Measurements from ENCODE around the gene PTPRN2. TPM values are rescaled to one million over a fixed set of nuclear protein-coding genes. Genes with fewer than 3 reads are reported as not detected.

The PTPRN2 gene
- total and polyA plus RNA-seq, 2 of the 13 experiments (the other 11 are each of a cell fraction or from before 2014, with no cell fraction given): 2.5 to 24.2 TPM

DNA sequence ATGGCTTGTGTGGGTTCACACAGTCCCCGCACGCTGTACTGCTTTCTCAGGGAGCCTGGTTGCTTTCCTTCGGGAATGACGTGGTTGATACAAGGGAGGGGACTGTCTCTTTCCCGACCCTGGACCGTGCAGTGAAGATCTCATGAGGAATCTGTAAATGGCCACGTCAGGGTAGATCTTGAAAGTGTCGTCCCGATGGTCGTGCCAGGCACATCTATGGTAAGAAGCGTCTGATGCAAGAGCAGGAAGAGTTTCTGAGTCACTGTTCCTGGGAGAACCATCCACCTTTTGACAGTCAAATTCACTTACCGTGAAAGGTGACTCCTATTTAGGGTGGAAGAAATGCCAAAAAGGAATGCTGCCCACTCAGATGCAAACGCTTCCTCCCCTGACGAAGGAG lies 500.4 kb downstream of the PTPRN2 start:
- no peak overlapping the region for H3K4me2 ChIP-seq (ENCODE audit: low read depth, low read length)
- intact Hi-C loops (cut with micrococcal nuclease; ENCODE audit: unreplicated experiment): no loop called here
- H3K79me2 ChIP-seq (ENCODE audit: insufficient read depth, low read length): no peaks in the 10 kb centered on the region
- ATAC-seq: no peak
- no peak overlapping the region for H3K4me3 ChIP-seq (replicated peaks in 1 of 3; ENCODE audit: insufficient read depth in 1 of 3, low read depth in 2 of 3, low read length in 3 of 3)
- no TSS peak for BruUV-seq (replicated peaks)
- H3K9ac ChIP-seq (ENCODE audit: insufficient read depth, low read depth, low read length): no peak overlapping the region
- in situ Hi-C loops (cut with HindIII; ENCODE audit: extremely low pct_ligation_motif_present, low pct_unique_long_range_greater_than_20kb): no loop called here
- TF ChIP-seq NFE2L1 (CRISPR knock-in tag; IDR thresholded peaks at IDR 0.05; ENCODE audit: borderline replicate concordance): no peak
- TF ChIP-seq, protein P1, sequence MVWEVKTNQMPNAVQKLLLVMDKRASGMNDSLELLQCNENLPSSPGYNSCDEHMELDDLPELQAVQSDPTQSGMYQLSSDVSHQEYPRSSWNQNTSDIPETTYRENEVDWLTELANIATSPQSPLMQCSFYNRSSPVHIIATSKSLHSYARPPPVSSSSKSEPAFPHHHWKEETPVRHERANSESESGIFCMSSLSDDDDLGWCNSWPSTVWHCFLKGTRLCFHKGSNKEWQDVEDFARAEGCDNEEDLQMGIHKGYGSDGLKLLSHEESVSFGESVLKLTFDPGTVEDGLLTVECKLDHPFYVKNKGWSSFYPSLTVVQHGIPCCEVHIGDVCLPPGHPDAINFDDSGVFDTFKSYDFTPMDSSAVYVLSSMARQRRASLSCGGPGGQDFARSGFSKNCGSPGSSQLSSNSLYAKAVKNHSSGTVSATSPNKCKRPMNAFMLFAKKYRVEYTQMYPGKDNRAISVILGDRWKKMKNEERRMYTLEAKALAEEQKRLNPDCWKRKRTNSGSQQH (CRISPR knock-in tag; IDR thresholded peaks at IDR 0.05; ENCODE audit: low read depth): no peak
- no peak for TF ChIP-seq ZMYM3 (CRISPR knock-in tag; IDR thresholded peaks at IDR 0.05)
- no peak for TF ChIP-seq ZNF121 (CRISPR knock-in tag; IDR thresholded peaks at IDR 0.05)
- no peak for TF ChIP-seq ZNF296 (CRISPR knock-in tag; conservative IDR thresholded peaks at IDR 0.05)
- no peak for TF ChIP-seq MIER2 (CRISPR knock-in tag; IDR thresholded peaks at IDR 0.05)
- TF ChIP-seq, protein P2, sequence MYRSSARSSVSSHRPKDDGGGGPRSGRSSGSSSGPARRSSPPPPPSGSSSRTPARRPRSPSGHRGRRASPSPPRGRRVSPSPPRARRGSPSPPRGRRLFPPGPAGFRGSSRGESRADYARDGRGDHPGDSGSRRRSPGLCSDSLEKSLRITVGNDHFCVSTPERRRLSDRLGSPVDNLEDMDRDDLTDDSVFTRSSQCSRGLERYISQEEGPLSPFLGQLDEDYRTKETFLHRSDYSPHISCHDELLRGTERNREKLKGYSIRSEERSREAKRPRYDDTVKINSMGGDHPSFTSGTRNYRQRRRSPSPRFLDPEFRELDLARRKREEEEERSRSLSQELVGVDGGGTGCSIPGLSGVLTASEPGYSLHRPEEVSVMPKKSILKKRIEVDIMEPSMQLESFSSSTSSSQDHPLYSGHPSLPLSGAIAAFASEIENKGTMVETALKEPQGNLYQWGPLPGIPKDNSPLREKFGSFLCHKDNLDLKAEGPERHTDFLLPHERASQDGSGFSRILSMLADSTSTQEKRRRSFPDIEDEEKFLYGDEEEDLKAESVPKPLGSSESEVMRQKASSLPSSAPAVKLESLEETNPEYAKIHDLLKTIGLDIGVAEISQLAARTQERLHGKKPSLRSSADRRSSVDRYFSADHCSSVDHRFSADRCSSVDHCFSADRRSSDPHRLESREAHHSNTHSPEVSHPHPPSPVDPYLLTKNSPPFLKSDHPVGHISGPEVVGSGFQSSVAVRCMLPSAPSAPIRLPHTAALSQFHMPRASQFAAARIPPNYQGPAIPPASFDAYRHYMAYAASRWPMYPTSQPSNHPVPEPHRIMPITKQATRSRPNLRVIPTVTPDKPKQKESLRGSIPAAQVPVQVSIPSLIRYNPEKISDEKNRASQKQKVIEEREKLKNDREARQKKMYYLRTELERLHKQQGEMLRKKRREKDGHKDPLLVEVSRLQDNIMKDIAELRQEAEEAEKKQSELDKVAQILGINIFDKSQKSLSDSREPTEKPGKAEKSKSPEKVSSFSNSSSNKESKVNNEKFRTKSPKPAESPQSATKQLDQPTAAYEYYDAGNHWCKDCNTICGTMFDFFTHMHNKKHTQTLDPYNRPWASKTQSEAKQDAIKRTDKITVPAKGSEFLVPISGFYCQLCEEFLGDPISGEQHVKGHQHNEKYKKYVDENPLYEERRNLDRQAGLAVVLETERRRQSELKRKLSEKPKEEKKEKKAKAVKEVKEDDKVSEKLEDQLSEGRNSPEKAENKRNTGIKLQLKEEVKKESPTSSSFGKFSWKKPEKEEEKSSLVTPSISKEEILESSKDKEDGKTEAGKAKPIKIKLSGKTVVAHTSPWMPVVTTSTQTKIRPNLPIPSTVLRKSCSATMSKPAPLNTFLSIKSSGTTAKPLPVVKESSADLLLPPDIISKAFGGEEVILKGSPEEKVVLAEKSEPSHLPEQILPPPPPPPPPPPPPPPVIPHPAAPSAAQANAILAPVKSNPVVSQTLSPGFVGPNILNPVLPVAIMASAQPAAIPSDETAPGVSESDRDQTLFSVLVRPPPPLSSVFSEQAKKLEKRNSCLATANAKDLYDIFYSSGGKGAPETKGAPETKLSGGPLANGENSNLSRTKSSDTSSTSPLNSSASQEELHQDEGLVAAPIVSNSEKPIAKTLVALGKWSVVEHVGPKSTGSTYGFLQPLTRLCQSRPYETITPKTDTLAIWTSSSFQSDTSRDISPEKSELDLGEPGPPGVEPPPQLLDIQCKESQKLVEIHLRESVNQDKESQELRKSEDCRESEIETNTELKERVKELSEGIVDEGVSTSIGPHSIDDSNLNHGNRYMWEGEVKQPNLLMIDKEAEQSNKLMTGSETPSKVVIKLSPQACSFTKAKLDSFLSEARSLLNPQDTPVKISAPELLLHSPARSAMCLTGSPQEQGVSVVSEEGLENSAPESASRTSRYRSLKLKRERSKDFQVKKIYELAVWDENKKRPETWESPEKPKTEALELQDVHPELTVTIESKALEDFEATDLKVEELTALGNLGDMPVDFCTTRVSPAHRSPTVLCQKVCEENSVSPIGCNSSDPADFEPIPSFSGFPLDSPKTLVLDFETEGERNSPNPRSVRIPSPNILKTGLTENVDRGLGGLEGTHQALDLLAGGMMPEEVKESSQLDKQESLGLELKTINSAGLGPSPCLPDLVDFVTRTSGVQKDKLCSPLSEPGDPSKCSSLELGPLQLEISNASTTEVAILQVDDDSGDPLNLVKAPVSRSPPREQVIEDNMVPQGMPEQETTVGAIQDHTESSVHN (CRISPR knock-in tag; IDR thresholded peaks at IDR 0.05): no peak
- POLR2A ChIA-PET: no interaction called here
- no peaks in the 10 kb centered on the region for H3K9me3 ChIP-seq (ENCODE audit: low read length)
- FAIRE-seq: no peak
- no peaks in the 10 kb centered on the region for H3K27me3 ChIP-seq (ENCODE audit: control insufficient read depth in 1 of 2, insufficient read depth in 2 of 2, low read length in 2 of 2)
- no peak for DNase-seq (ENCODE audit: low spot score)
- peaks cover 12% of the 10 kb centered on the region for H3K4me1 ChIP-seq (ENCODE audit: insufficient read depth, low read length)
- WGBS (ENCODE audit: low lambda C conversion rate): 84% methylated on average over 14 of the region's 14 CpGs
- no peaks in the 10 kb centered on the region for H3K36me3 ChIP-seq (replicated peaks in 1 of 2; ENCODE audit: control insufficient read depth in 1 of 2, insufficient read depth in 2 of 2, low read length in 2 of 2)
- H4K20me1 ChIP-seq (ENCODE audit: insufficient read depth, low read length): 0 out of 2 replicates have a peak, but pooled peaks cover 3% of the 10 kb centered on the region
- H3K27ac ChIP-seq (ENCODE audit: extremely low read length, insufficient read depth, low read length): no peak overlapping the region
- H2AFZ ChIP-seq (ENCODE audit: low read length): no peak overlapping the region
- CTCF ChIA-PET (ENCODE audit: low intra/inter-chr PET ratio, low total read pairs): no interaction called here
